Activated CD4-positive, alpha-beta T cell treated with anti-CD3 and anti-CD28 coated beads, Interleukin-2, amount 10 ng/mL, durations not matched to agents 7 days and 5 days (primary cell): ENCODE data around the gene PPIP5K2. TPM values are rescaled to one million over a fixed set of nuclear protein-coding genes. Genes with fewer than 3 reads are reported as not detected.
"Not testable (repeated sequence)": the region's sequence is repeated elsewhere in the genome, so short reads cannot be mapped to it uniquely, and the experiment has no call there.

Source experiments
- CTCF ChIA-PET: fragments of 350-600 bp; sonication (Branson Sonifier 250); formaldehyde crosslinking; loops from one replicate; lab custom pipeline; 2021; ENCODE audit warnings: antibody characterized with exemption; lab: Charles Lee
- POLR2A ChIA-PET: fragments of 350-600 bp; sonication (Branson Sonifier 250); formaldehyde crosslinking; loops from one replicate; lab custom pipeline; 2021; ENCODE audit warnings: antibody characterized with exemption; lab: Charles Lee
- DNase-seq: peaks from one replicate; pipeline ENCODE4 v3.0.0-alpha.2; 2020
- H3K27ac Mint-ChIP-seq: one replicate; pipeline ENCODE4 v1.8.0; 2021; ENCODE audit warnings: mild to moderate bottlenecking, moderate library complexity, mixed read lengths
- H3K27me3 Mint-ChIP-seq: one replicate; pipeline ENCODE4 v1.8.0; 2021; ENCODE audit warnings: mixed read lengths
- H3K36me3 Mint-ChIP-seq: one replicate; pipeline ENCODE4 v1.8.0; 2021; ENCODE audit warnings: low read depth, mixed read lengths
- H3K4me1 Mint-ChIP-seq: one replicate; pipeline ENCODE4 v1.8.0; 2021; ENCODE audit warnings: mixed read lengths
- H3K4me3 Mint-ChIP-seq: one replicate; pipeline ENCODE4 v1.8.0; 2021; ENCODE audit warnings: mild to moderate bottlenecking, moderate library complexity, mixed read lengths
- H3K9me3 Mint-ChIP-seq: one replicate; pipeline ENCODE4 v1.8.0; 2021; ENCODE audit warnings: mixed read lengths
- total RNA-seq, 2 experiments: library from RNA; stranded (reverse); gene quantifications; one replicate each; pipeline ENCODE4 v1.2.3, GENCODE V29; 2021

PPIP5K2 gene
- total RNA-seq: 10 to 100 TPM; 60.5 to 67.1 TPM

- Mint-ChIP-seq H3K4me3 (peak within 1 kb of the TSS; percentile 90), H3K4me1 (peaks cover 52% of the 10 kb centered on the region), H3K36me3 (peaks cover 18% of the 10 kb centered on the region), H3K27ac (peak within 1 kb of the TSS; percentile 100), H3K9me3 (peaks cover 2% of the 10 kb centered on the region), H3K27me3 (no peaks in the 10 kb centered on the region)
- ChIA-PET POLR2A (interaction anchor here (0.6 to 1.2 kb wide), 2 partner anchors 140 to 364 kb away, joined by 5 to 8 read pairs; no protein-coding TSS in a partner anchor), CTCF (interaction anchor here (0.6 to 2.2 kb wide), 8 partner anchors 13 to 368 kb away, joined by 3 to 10 read pairs (median 4); no protein-coding TSS in a partner anchor)
- peak; percentile 98 for DNase-seq
Observed at GRCh38 chr5:103119765-103120606, at the start of gene PPIP5K2, which contains the start of gene GIN1. Gene PPIP5K2 (plus strand): TSS chr5:103120301. CDS start chr5:103129590, 9,289 bp downstream. Gene GIN1 (minus strand): TSS chr5:103120138. CDS start chr5:103108707, 11,431 bp downstream.

- H3K27ac Mint-ChIP-seq, H3K36me3 Mint-ChIP-seq, DNase-seq, H3K27me3 Mint-ChIP-seq, H3K4me3 Mint-ChIP-seq, POLR2A ChIA-PET, CTCF ChIA-PET, H3K4me1 Mint-ChIP-seq: not testable (repeated sequence)
- H3K9me3 Mint-ChIP-seq: peaks cover 41% of the 10 kb centered on the region
Observed at GRCh38 chr5:103073500-103073899, 46.6 kb upstream of the PPIP5K2 start.

GRCh38 chr5:103075442-103075841 lies 44.7 kb upstream of the PPIP5K2 start:
- DNase-seq: no peak
- Mint-ChIP-seq H3K27ac (no peak overlapping the region), H3K9me3 (peaks cover 47% of the 10 kb centered on the region), H3K36me3 (no peaks in the 10 kb centered on the region), H3K4me1 (no peaks in the 10 kb centered on the region), H3K4me3 (no peak overlapping the region), H3K27me3 (peaks cover 4% of the 10 kb centered on the region)
- ChIA-PET CTCF (no interaction called here), POLR2A (interaction anchor here (0.7 kb wide), 1 partner anchor 33 kb away, joined by 3 read pairs; no protein-coding TSS in a partner anchor)

GRCh38 chr5:103079796-103080195 lies 40.3 kb upstream of the PPIP5K2 start:
- Mint-ChIP-seq H3K9me3 (peaks cover 65% of the 10 kb centered on the region), H3K4me1 (no peaks in the 10 kb centered on the region), H3K27me3 (peaks cover 7% of the 10 kb centered on the region), H3K4me3 (no peak overlapping the region), H3K36me3 (peaks cover 13% of the 10 kb centered on the region), H3K27ac (no peak overlapping the region)
- POLR2A ChIA-PET: no interaction called here
- CTCF ChIA-PET: no interaction called here
- DNase-seq: no peak

- H3K4me1 Mint-ChIP-seq: no peaks in the 10 kb centered on the region
- peaks cover 3% of the 10 kb centered on the region for H3K27me3 Mint-ChIP-seq
- peaks cover 26% of the 10 kb centered on the region for H3K9me3 Mint-ChIP-seq
- ChIA-PET POLR2A (no interaction called here), CTCF (no interaction called here)
- no peak overlapping the region for H3K4me3 Mint-ChIP-seq
- H3K36me3 Mint-ChIP-seq: peaks cover 43% of the 10 kb centered on the region
- H3K27ac Mint-ChIP-seq: no peak overlapping the region
- no peak for DNase-seq
Observed at GRCh38 chr5:103086547-103086946, 33.6 kb upstream of the PPIP5K2 start.

- Mint-ChIP-seq H3K27me3 (no peaks in the 10 kb centered on the region), H3K36me3 (peaks cover 36% of the 10 kb centered on the region), H3K4me1 (no peaks in the 10 kb centered on the region), H3K9me3 (peaks cover 5% of the 10 kb centered on the region), H3K27ac (no peak overlapping the region), H3K4me3 (no peak overlapping the region)
- CTCF ChIA-PET: no interaction called here
- POLR2A ChIA-PET: no interaction called here
- DNase-seq: no peak
Observed at GRCh38 chr5:103089272-103089671, 30.8 kb upstream of the PPIP5K2 start.

GRCh38 chr5:103090791-103091190 lies 29.3 kb upstream of the PPIP5K2 start:
- H3K4me3 Mint-ChIP-seq: no peak overlapping the region
- ChIA-PET CTCF (interaction anchor here (0.6 kb wide), 1 partner anchor 262 kb away, joined by 5 read pairs; no protein-coding TSS in a partner anchor), POLR2A (interaction anchor here (0.6 kb wide), 1 partner anchor 72 kb away, joined by 3 read pairs; no protein-coding TSS in a partner anchor)
- no peak for DNase-seq
- H3K27ac Mint-ChIP-seq: no peak overlapping the region
- H3K27me3 Mint-ChIP-seq: no peaks in the 10 kb centered on the region
- H3K36me3 Mint-ChIP-seq: peaks cover 29% of the 10 kb centered on the region
- no peaks in the 10 kb centered on the region for H3K4me1 Mint-ChIP-seq
- H3K9me3 Mint-ChIP-seq: no peaks in the 10 kb centered on the region

- H3K9me3 Mint-ChIP-seq: no peaks in the 10 kb centered on the region
- H3K27me3 Mint-ChIP-seq: no peaks in the 10 kb centered on the region
Observed at GRCh38 chr5:103092676-103093075, 27.4 kb upstream of the PPIP5K2 start.

GRCh38 chr5:103093727-103094126 lies 26.4 kb upstream of the PPIP5K2 start:
- Mint-ChIP-seq H3K27me3 (no peaks in the 10 kb centered on the region), H3K4me3 (no peak overlapping the region), H3K4me1 (no peaks in the 10 kb centered on the region), H3K9me3 (no peaks in the 10 kb centered on the region), H3K27ac (no peak overlapping the region), H3K36me3 (peaks cover 22% of the 10 kb centered on the region)
- POLR2A ChIA-PET: no interaction called here
- CTCF ChIA-PET: interaction anchor here (1.7 kb wide), 1 partner anchor 26 kb away, joined by 5 read pairs; the partner anchor contains the start of genes GIN1 and PPIP5K2
- no peak for DNase-seq

More at GRCh38 chr5:103092676-103093075, 27.4 kb upstream of the PPIP5K2 start:
- POLR2A ChIA-PET: no interaction called here
- no peak overlapping the region for H3K27ac Mint-ChIP-seq
- H3K4me3 Mint-ChIP-seq: no peak overlapping the region
- DNase-seq: no peak
- H3K4me1 Mint-ChIP-seq: no peaks in the 10 kb centered on the region
- H3K36me3 Mint-ChIP-seq: peaks cover 25% of the 10 kb centered on the region
- CTCF ChIA-PET: interaction anchor here (0.6 to 1.7 kb wide), 2 partner anchors 9 to 27 kb away, joined by 3 to 5 read pairs; partner anchors contain the start of genes GIN1 and PPIP5K2

GRCh38 chr5:103094737-103095136 lies 25.4 kb upstream of the PPIP5K2 start:
- H3K27me3 Mint-ChIP-seq: no peaks in the 10 kb centered on the region
- DNase-seq: no peak
- peaks cover 22% of the 10 kb centered on the region for H3K36me3 Mint-ChIP-seq
- no peak overlapping the region for H3K4me3 Mint-ChIP-seq
- POLR2A ChIA-PET: no interaction called here
- CTCF ChIA-PET: no interaction called here
- no peak overlapping the region for H3K27ac Mint-ChIP-seq
- H3K9me3 Mint-ChIP-seq: no peaks in the 10 kb centered on the region
- no peaks in the 10 kb centered on the region for H3K4me1 Mint-ChIP-seq

GRCh38 chr5:103098993-103099392 lies 21.1 kb upstream of the PPIP5K2 start:
- no peaks in the 10 kb centered on the region for H3K4me1 Mint-ChIP-seq
- CTCF ChIA-PET: no interaction called here
- POLR2A ChIA-PET: interaction anchor here (0.9 kb wide), 1 partner anchor 608 kb away, joined by 4 read pairs; no protein-coding TSS in a partner anchor
- H3K27ac Mint-ChIP-seq: no peak overlapping the region
- DNase-seq: no peak
- H3K9me3 Mint-ChIP-seq: no peaks in the 10 kb centered on the region
- no peak overlapping the region for H3K4me3 Mint-ChIP-seq
- H3K36me3 Mint-ChIP-seq: peaks cover 20% of the 10 kb centered on the region
- H3K27me3 Mint-ChIP-seq: no peaks in the 10 kb centered on the region

- peaks cover 19% of the 10 kb centered on the region for H3K36me3 Mint-ChIP-seq
- no peak for DNase-seq
- H3K9me3 Mint-ChIP-seq: no peaks in the 10 kb centered on the region
- H3K4me1 Mint-ChIP-seq: no peaks in the 10 kb centered on the region
- no peak overlapping the region for H3K27ac Mint-ChIP-seq
- H3K4me3 Mint-ChIP-seq: no peak overlapping the region
- no peaks in the 10 kb centered on the region for H3K27me3 Mint-ChIP-seq
- POLR2A ChIA-PET: no interaction called here
- CTCF ChIA-PET: interaction anchor here (0.7 kb wide), 1 partner anchor 19 kb away, joined by 3 read pairs; the partner anchor contains the start of genes GIN1 and PPIP5K2
Observed at GRCh38 chr5:103101079-103101750, 18.9 kb upstream of the PPIP5K2 start.
